Bronchial epithelial cell (primary cell): ENCODE results near the gene BCO1. TPM values are rescaled to one million over a fixed set of nuclear protein-coding genes. Genes with fewer than 3 reads are reported as not detected.
A peak's percentile ranks its signal among the peaks of the same experiment; 100 is the strongest.

Source experiments
- DNase-seq: peaks from one replicate; pipeline ENCODE4 v3.0.0-alpha.2; 2010; ENCODE audit warnings: low read depth
- FAIRE-seq: peaks from 2 replicates; lab custom pipeline; 2011; peaks lifted over from hg19 to GRCh38; lab: Jason Lieb, UNC
- H3K27me3 ChIP-seq: 2 replicates; pipeline ENCODE4 v1.5.1; 2011; ENCODE audit warnings: low read length; ENCODE audit not compliant: control insufficient read depth, insufficient read depth
- H3K36me3 ChIP-seq: 2 replicates; pipeline ENCODE4 v1.5.1; 2011; ENCODE audit warnings: low read length; ENCODE audit not compliant: control insufficient read depth, insufficient read depth
- H3K4me3 ChIP-seq: 2 replicates; pipeline ENCODE4 v1.5.1; 2011; ENCODE audit warnings: mild to moderate bottlenecking, low read depth, low read length, control low read depth
- total RNA-seq: library from RNA; depleted of rRNA; stranded (reverse); fragments of >200 nt; gene quantifications from 2 replicates; pipeline ENCODE4 v1.2.1, GENCODE V29; 2014
- TF ChIP-seq, protein P1 (sequence below): IDR thresholded peaks from 2 replicates; pipeline ENCODE4 v1.5.1; 2011; ENCODE audit warnings: mild to moderate bottlenecking, moderate library complexity, low read length, control low read depth, inconsistent platforms; ENCODE audit not compliant: insufficient read depth, severe bottlenecking

BCO1 gene
- total RNA-seq, 1 donor from 2014 or later: not detected

- DNase-seq: no peak
- TF ChIP-seq, protein P1, sequence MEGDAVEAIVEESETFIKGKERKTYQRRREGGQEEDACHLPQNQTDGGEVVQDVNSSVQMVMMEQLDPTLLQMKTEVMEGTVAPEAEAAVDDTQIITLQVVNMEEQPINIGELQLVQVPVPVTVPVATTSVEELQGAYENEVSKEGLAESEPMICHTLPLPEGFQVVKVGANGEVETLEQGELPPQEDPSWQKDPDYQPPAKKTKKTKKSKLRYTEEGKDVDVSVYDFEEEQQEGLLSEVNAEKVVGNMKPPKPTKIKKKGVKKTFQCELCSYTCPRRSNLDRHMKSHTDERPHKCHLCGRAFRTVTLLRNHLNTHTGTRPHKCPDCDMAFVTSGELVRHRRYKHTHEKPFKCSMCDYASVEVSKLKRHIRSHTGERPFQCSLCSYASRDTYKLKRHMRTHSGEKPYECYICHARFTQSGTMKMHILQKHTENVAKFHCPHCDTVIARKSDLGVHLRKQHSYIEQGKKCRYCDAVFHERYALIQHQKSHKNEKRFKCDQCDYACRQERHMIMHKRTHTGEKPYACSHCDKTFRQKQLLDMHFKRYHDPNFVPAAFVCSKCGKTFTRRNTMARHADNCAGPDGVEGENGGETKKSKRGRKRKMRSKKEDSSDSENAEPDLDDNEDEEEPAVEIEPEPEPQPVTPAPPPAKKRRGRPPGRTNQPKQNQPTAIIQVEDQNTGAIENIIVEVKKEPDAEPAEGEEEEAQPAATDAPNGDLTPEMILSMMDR: no peak
- FAIRE-seq: no peak
- Histone ChIP-seq H3K36me3 (no peaks in the 10 kb centered on the region), H3K27me3 (peaks cover 4% of the 10 kb centered on the region), H3K4me3 (no peak overlapping the region)
These were observed 37.2 kb upstream of the BCO1 start for GRCh38 chr16:81201267-81201666.

DNA sequence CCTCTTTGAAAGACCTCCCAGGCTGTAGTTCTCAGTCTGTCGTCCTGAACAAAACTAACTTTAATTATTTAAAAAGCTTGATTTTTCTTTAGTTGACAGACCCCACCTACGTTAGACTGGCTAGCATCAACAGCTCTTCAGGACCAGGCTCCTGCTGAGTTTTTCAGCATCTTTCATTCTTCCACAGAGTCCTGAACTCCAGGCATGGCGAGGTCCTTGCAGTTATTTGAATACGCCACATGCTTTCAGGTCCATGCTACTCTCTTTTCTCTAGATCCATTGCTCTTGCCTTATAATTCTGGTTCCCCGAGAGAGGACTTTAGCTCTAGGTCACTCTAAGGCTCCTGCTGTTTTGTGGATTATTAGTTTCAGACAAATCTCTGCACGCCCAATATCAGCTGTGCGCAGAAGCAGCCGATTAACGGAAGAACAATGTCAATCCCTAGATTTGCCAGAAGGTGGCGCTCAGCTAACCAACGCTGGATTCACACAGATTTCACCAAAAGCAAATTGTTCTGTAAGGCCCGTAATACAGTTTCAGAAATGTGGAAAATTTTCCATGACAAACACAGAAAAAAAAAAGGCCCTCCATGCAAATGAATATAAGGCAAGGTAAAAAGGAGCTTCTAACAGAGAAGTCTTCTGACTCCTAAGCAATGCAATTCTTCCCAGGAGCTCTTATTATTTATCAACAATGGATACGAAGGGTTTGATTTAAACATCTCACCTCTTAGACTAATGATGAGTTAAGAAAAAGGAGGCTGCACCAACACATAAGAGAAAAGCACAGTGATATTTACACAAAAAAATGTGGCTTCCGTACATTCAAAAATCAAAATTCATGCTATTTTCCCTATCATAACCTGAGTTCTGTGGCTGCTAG, 33.5 kb upstream of the BCO1 start:
- FAIRE-seq (no peak), DNase-seq (peak; percentile 44)
- TF ChIP-seq, protein P1: peak; percentile 61
- Histone ChIP-seq H3K4me3 (no peak overlapping the region), H3K27me3 (no peaks in the 10 kb centered on the region), H3K36me3 (no peaks in the 10 kb centered on the region)

- Histone ChIP-seq H3K27me3 (no peaks in the 10 kb centered on the region), H3K36me3 (no peaks in the 10 kb centered on the region), H3K4me3 (no peak overlapping the region)
- FAIRE-seq (no peak), DNase-seq (no peak)
- TF ChIP-seq, protein P1: no peak
These were observed 31.4 kb upstream of the BCO1 start for GRCh38 chr16:81207076-81207475.

DNA sequence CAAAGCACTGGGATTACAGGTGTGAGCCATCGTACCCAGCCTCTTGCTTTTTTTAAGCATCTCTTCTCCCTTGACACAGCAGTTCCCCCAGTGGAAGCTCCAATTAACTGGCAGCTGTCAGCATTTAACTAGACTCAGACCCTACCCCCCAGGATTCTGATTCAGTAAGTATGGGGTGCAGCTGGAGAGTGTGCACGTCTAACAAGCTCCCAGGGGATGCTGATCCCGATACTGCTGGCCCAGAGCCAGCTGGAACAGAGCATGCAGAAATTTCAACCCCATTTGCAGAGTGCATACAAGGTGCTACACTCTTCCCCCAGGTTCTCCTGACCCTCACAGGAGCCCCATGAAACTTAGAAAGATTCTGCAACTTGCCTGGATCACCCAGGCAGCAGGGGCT, 27.7 kb upstream of the BCO1 start:
- no peaks in the 10 kb centered on the region for H3K27me3 ChIP-seq
- no peaks in the 10 kb centered on the region for H3K36me3 ChIP-seq
- DNase-seq: no peak
- H3K4me3 ChIP-seq: no peak overlapping the region
- no peak for FAIRE-seq
- TF ChIP-seq, protein P1: no peak

- no peak overlapping the region for H3K4me3 ChIP-seq
- FAIRE-seq: no peak
- TF ChIP-seq, protein P1: no peak
- no peak for DNase-seq
- no peaks in the 10 kb centered on the region for H3K36me3 ChIP-seq
- no peaks in the 10 kb centered on the region for H3K27me3 ChIP-seq
These were observed 25.5 kb upstream of the BCO1 start for GRCh38 chr16:81212830-81213465.
